Kasumi-1 (cell line): ENCODE results near the gene FUT1.
A peak's percentile ranks its signal among the peaks of the same experiment; 100 is the strongest.

Experiments
- DNase-seq, 2 experiments: peaks; one replicate each; lab custom pipeline; 2025; lab: John Stamatoyannopoulos, UW

FUT1 gene

GRCh38 chr19:48741129-48741999 is 11.1 kb downstream of the FUT1 start:
- no peak for DNase-seq

- no peak for DNase-seq
Observed at GRCh38 chr19:48740164-48740972, 12.1 kb downstream of the FUT1 start, which contains the start of gene RASIP1. RASIP1 (minus strand) TSS chr19:48740610; CDS start chr19:48740282, 328 bp downstream.

GRCh38 chr19:48739404-48740163 is 12.9 kb downstream of the FUT1 start:
- DNase-seq: no peak

GRCh38 chr19:48738557-48739403 is 13.7 kb downstream of the FUT1 start:
- DNase-seq: peak; percentile 64 to 80

- no peak for DNase-seq
Observed at GRCh38 chr19:48737360-48737998, 15.0 kb downstream of the FUT1 start.

- DNase-seq: no peak
Observed at GRCh38 chr19:48735031-48735615, 17.3 kb downstream of the FUT1 start.

GRCh38 chr19:48734625-48735024 is 17.8 kb downstream of the FUT1 start:
- DNase-seq: no peak

- no peak for DNase-seq
Observed at GRCh38 chr19:48731452-48731851, 21.0 kb downstream of the FUT1 start.

- DNase-seq: no peak
Observed at GRCh38 chr19:48728911-48729664, 23.4 kb downstream of the FUT1 start.

- DNase-seq: peak; percentile 48 to 69
Observed at GRCh38 chr19:48726556-48726955, 25.9 kb downstream of the FUT1 start.

GRCh38 chr19:48724796-48725753 is 27.4 kb downstream of the FUT1 start:
- DNase-seq: peak; percentile 97 to 98

- DNase-seq: no peak
Observed at GRCh38 chr19:48722196-48722708, 30.2 kb downstream of the FUT1 start.

GRCh38 chr19:48720613-48721296 is 31.7 kb downstream of the FUT1 start:
- peak; percentile 98 to 99 for DNase-seq

GRCh38 chr19:48720251-48720612 is 32.2 kb downstream of the FUT1 start:
- DNase-seq: no peak

GRCh38 chr19:48719263-48720171 is 32.9 kb downstream of the FUT1 start, which contains the start of gene MAMSTR:
MAMSTR (minus strand) TSS chr19:48719725; CDS start chr19:48719031, 694 bp downstream.
- no peak for DNase-seq

GRCh38 chr19:48718711-48719231 is 33.7 kb downstream of the FUT1 start:
- no peak for DNase-seq
